CMK (cell line): Measurements from ENCODE around the gene SOX30.
A peak's percentile ranks its signal among the peaks of the same experiment; 100 is the strongest.

Experiments
- DNase-seq: peaks from one replicate; pipeline ENCODE4 v3.0.0-alpha.2; 2010; ENCODE audit warnings: low read depth

SOX30 gene

GRCh38 chr5:157659868-157660660 lies 7.8 kb upstream of the SOX30 start:
- DNase-seq = no peak

GRCh38 chr5:157658893-157659292 lies 6.7 kb upstream of the SOX30 start:
- DNase-seq = no peak

GRCh38 chr5:157657516-157657915 lies 5.3 kb upstream of the SOX30 start:
- DNase-seq = no peak

GRCh38 chr5:157651623-157652376 lies 438 bp downstream of the SOX30 start:
- DNase-seq = no peak

- no peak for DNase-seq
These were observed 1.1 kb downstream of the SOX30 start for GRCh38 chr5:157650991-157651611.

- DNase-seq = no peak
These were observed 3.1 kb downstream of the SOX30 start for GRCh38 chr5:157649101-157649500.

GRCh38 chr5:157648275-157648990 lies 3.8 kb downstream of the SOX30 start:
- no peak for DNase-seq

GRCh38 chr5:157640406-157641066 lies 11.7 kb downstream of the SOX30 start:
- DNase-seq = no peak

GRCh38 chr5:157630341-157630740 lies 21.9 kb downstream of the SOX30 start:
- DNase-seq = no peak

- no peak for DNase-seq
These were observed 25.4 kb downstream of the SOX30 start for GRCh38 chr5:157626831-157627230.

- DNase-seq = no peak
These were observed 28.1 kb downstream of the SOX30 start for GRCh38 chr5:157624144-157624543.

- DNase-seq = no peak
These were observed 31.5 kb downstream of the SOX30 start for GRCh38 chr5:157620776-157621175.

GRCh38 chr5:157618191-157618765 lies 34.0 kb downstream of the SOX30 start:
- DNase-seq = no peak

- DNase-seq = no peak
These were observed 35.5 kb downstream of the SOX30 start for GRCh38 chr5:157616785-157617184.

- no peak for DNase-seq
These were observed 38.6 kb downstream of the SOX30 start for GRCh38 chr5:157613385-157614245.

GRCh38 chr5:157612581-157612980 lies 39.7 kb downstream of the SOX30 start:
- no peak for DNase-seq

- no peak for DNase-seq
These were observed 40.4 kb downstream of the SOX30 start for GRCh38 chr5:157611571-157612476.

GRCh38 chr5:157610990-157611389 lies 41.2 kb downstream of the SOX30 start:
- peak; percentile 26 for DNase-seq

- DNase-seq = no peak
These were observed 43.2 kb downstream of the SOX30 start for GRCh38 chr5:157608972-157609565.
